CD14-positive monocyte (primary cell): ENCODE measurements around the gene CIAO2A. TPM values are rescaled to one million over a fixed set of nuclear protein-coding genes. Genes with fewer than 3 reads are reported as not detected.

Experiments used
- DNase-seq, 3 donors: peaks; one replicate each; pipeline ENCODE4 v3.0.0-alpha.2; 2011 to 2022
- H2AFZ ChIP-seq: 2 replicates; pipeline ENCODE4 v1.6.0; 2012; ENCODE audit warnings: mild to moderate bottlenecking, low read depth, low read length, inconsistent platforms; ENCODE audit not compliant: insufficient read depth, poor library complexity, severe bottlenecking
- H3K27ac ChIP-seq, 2 donors: 1 replicate in 1 of 2; 2 replicates in 1 of 2; pipeline ENCODE4 v1.5.1; 2012 to 2013; ENCODE audit warnings: low read length in 2 of 2, control low read depth in 1 of 2, inconsistent platforms in 1 of 2, low read depth in 1 of 2, mild to moderate bottlenecking in 1 of 2
- H3K27me3 ChIP-seq, 2 donors: one replicate each; pipeline versions ENCODE4 v1.6.0 to v1.6.1; 2011 to 2013; ENCODE audit warnings: low read length in 2 of 2; ENCODE audit not compliant: control insufficient read depth in 2 of 2, insufficient read depth in 2 of 2
- H3K36me3 ChIP-seq, 2 donors: replicated peaks in 1 of 2; 1 replicate in 1 of 2; 2 replicates in 1 of 2; pipeline versions ENCODE4 v1.5.1 to v1.6.1; 2012 to 2013; ENCODE audit warnings: low read length in 2 of 2, control low read depth in 1 of 2, inconsistent platforms in 1 of 2, mild to moderate bottlenecking in 1 of 2; ENCODE audit not compliant: insufficient read depth in 2 of 2, control insufficient read depth in 1 of 2
- H3K4me1 ChIP-seq, 2 donors: 1 replicate in 1 of 2; 2 replicates in 1 of 2; pipeline versions ENCODE4 v1.5.1 to v1.6.1; 2012 to 2013; ENCODE audit warnings: low read length in 2 of 2, control low read depth in 1 of 2, inconsistent platforms in 1 of 2, mild to moderate bottlenecking in 1 of 2, moderate library complexity in 1 of 2; ENCODE audit not compliant: insufficient read depth in 2 of 2, control insufficient read depth in 1 of 2
- H3K4me2 ChIP-seq: replicated peaks from 2 replicates; pipeline ENCODE3; 2012; ENCODE audit warnings: low read length, moderate library complexity, mild to moderate bottlenecking; ENCODE audit not compliant: poor library complexity, severe bottlenecking; ENCODE audit errors: extremely low read depth
- H3K4me3 ChIP-seq, 3 experiments: fragments of 200-600 bp in 1 of 3; sonication (generic) in 1 of 3; replicated peaks in 1 of 3; 1 replicate in 2 of 3; 2 replicates in 1 of 3; pipeline ENCODE4 v1.5.1; 2011 to 2013; ENCODE audit warnings: low read length in 3 of 3, mild to moderate bottlenecking in 3 of 3, control low read depth in 2 of 3, low read depth in 2 of 3, inconsistent platforms in 1 of 3, moderate library complexity in 1 of 3
- H3K79me2 ChIP-seq: 2 replicates; pipeline ENCODE4 v1.6.0; 2012; ENCODE audit warnings: mild to moderate bottlenecking, control low read depth, inconsistent platforms, low read length, moderate library complexity; ENCODE audit not compliant: insufficient read depth
- H3K9ac ChIP-seq: 2 replicates; pipeline ENCODE4 v1.6.0; 2017; ENCODE audit warnings: low read length, mild to moderate bottlenecking; ENCODE audit not compliant: insufficient read depth, poor library complexity, severe bottlenecking
- H3K9me3 ChIP-seq, 2 donors: replicated peaks in 1 of 2; 1 replicate in 1 of 2; 2 replicates in 1 of 2; pipeline versions ENCODE4 v1.5.1 to v1.6.1; 2012 to 2013; ENCODE audit warnings: low read length in 2 of 2, control low read depth in 1 of 2; ENCODE audit not compliant: control insufficient read depth in 1 of 2, insufficient read depth in 1 of 2
- H4K20me1 ChIP-seq: 2 replicates; pipeline ENCODE4 v1.6.0; 2012; ENCODE audit warnings: mild to moderate bottlenecking, low read length, control low read depth, moderate library complexity; ENCODE audit not compliant: insufficient read depth
- H3K27ac Mint-ChIP-seq, 7 donors: one replicate each; pipeline ENCODE4 v1.8.0; 2020; ENCODE audit warnings: mild to moderate bottlenecking in 7 of 7, mixed read lengths in 7 of 7, moderate library complexity in 6 of 7, inconsistent platforms in 2 of 7
- H3K27me3 Mint-ChIP-seq, 3 donors: one replicate each; pipeline ENCODE4 v1.8.0; 2021 to 2022; ENCODE audit warnings: low read depth in 3 of 3, mild to moderate bottlenecking in 3 of 3, mixed read lengths in 3 of 3, moderate library complexity in 3 of 3, inconsistent platforms in 1 of 3
- H3K36me3 Mint-ChIP-seq, 2 donors: one replicate each; pipeline ENCODE4 v1.8.0; 2020; ENCODE audit warnings: mixed read lengths in 2 of 2, inconsistent platforms in 1 of 2, mild to moderate bottlenecking in 1 of 2
- H3K4me1 Mint-ChIP-seq: one replicate; pipeline ENCODE4 v1.8.0; 2020; ENCODE audit warnings: mild to moderate bottlenecking, mixed read lengths
- H3K4me3 Mint-ChIP-seq, 2 donors: one replicate each; pipeline ENCODE4 v1.8.0; 2020; ENCODE audit warnings: mild to moderate bottlenecking in 2 of 2, mixed read lengths in 2 of 2, moderate library complexity in 1 of 2
- H3K9me3 Mint-ChIP-seq, 7 donors: one replicate each; pipeline ENCODE4 v1.8.0; 2020 to 2022; ENCODE audit warnings: mixed read lengths in 7 of 7, mild to moderate bottlenecking in 6 of 7, moderate library complexity in 6 of 7, inconsistent platforms in 2 of 7
- CTCF ChIP-seq: fragments of 200-600 bp; IDR thresholded peaks from one replicate; pipeline ENCODE4 v1.8.0; 2022; ENCODE audit warnings: antibody characterized with exemption, mild to moderate bottlenecking
- WGBS: methylation state at CpG from one replicate; pipeline ENCODE4 v1.1.5; 2013; ENCODE audit warnings: missing lambda C conversion rate; ENCODE audit not compliant: insufficient coverage; 5-methylcytosine and 5-hydroxymethylcytosine counted together
- intact Hi-C, 2 donors: fragments of 100-400 bp; cut with micrococcal nuclease; formaldehyde crosslinking; loops; one replicate each; pipeline versions ENCODE4 v1.15.0 to v1.15.1; 2023
- polyA plus RNA-seq, 3 donors: library from polyadenylated mRNA; depleted of rRNA in 1 of 3; unstranded in 2 of 3; stranded (reverse) in 1 of 3; fragments of 300-500 nt in 2 of 3; fragments of >200 nt in 1 of 3; fragmentation: Illumina TruSeq in 2 of 3; gene quantifications; 1 replicate in 2 of 3; 2 replicates in 1 of 3; pipeline ENCODE4 v1.2.3, GENCODE V29; 2012 to 2021

The CIAO2A gene
- polyA plus RNA-seq, 3 donors = 98.2 to 265 (median 261) TPM

GRCh38 chr15:64051093-64051402 is 42.6 kb downstream of the CIAO2A start:
- H3K4me1 ChIP-seq = peaks cover 47 to 48% of the 10 kb centered on the region in 2 donors
- peaks cover 0 to 8% of the 10 kb centered on the region in 2 donors for H3K27me3 ChIP-seq
- H3K27me3 Mint-ChIP-seq = peaks cover 16 to 24% (median 21%) of the 10 kb centered on the region in 3 donors
- no CpG with 5 or more reads among the region's 2 CpGs for WGBS
- H3K27ac Mint-ChIP-seq = peak overlapping the region in 1 of 7 donors; percentile 10
- H3K4me1 Mint-ChIP-seq = peaks cover 58% of the 10 kb centered on the region
- no peak overlapping the region for H3K4me3 ChIP-seq
- no peak overlapping the region for H3K9ac ChIP-seq
- no peaks in the 10 kb centered on the region for H3K79me2 ChIP-seq
- H3K4me2 ChIP-seq = no peak overlapping the region
- H3K36me3 ChIP-seq = no peaks in the 10 kb centered on the region
- no peaks in the 10 kb centered on the region for H3K9me3 ChIP-seq
- intact Hi-C loops = no loop called here
- no peaks in the 10 kb centered on the region for H3K9me3 Mint-ChIP-seq
- no peak overlapping the region for H3K27ac ChIP-seq
- H3K36me3 Mint-ChIP-seq = peaks cover 0 to 8% of the 10 kb centered on the region in 2 donors
- no peak for TF ChIP-seq CTCF
- no peaks in the 10 kb centered on the region for H4K20me1 ChIP-seq
- no peak for DNase-seq
- peak overlapping the region in 1 of 2 donors; percentile 2 for H3K4me3 Mint-ChIP-seq
- no peak overlapping the region for H2AFZ ChIP-seq

GRCh38 chr15:64050281-64051092 is 43.2 kb downstream of the CIAO2A start:
- Mint-ChIP-seq H3K4me1 (peaks cover 62% of the 10 kb centered on the region), H3K27me3 (peaks cover 16 to 28% (median 23%) of the 10 kb centered on the region in 3 donors), H3K27ac (peak overlapping the region in 1 of 7 donors; percentile 5), H3K9me3 (no peaks in the 10 kb centered on the region), H3K36me3 (peaks cover 0 to 8% of the 10 kb centered on the region in 2 donors), H3K4me3 (peak overlapping the region in 1 of 2 donors; percentile 57)
- Histone ChIP-seq H2AFZ (no peak overlapping the region), H4K20me1 (peaks cover 3% of the 10 kb centered on the region), H3K36me3 (no peaks in the 10 kb centered on the region), H3K4me1 (peaks cover 52 to 54% of the 10 kb centered on the region in 2 donors), H3K79me2 (no peaks in the 10 kb centered on the region), H3K4me2 (no peak overlapping the region), H3K4me3 (peak overlapping the region in 1 of 3 experiments; percentile 34), H3K9me3 (no peaks in the 10 kb centered on the region), H3K9ac (no peak overlapping the region), H3K27ac (no peak overlapping the region), H3K27me3 (peaks cover 0 to 11% of the 10 kb centered on the region in 2 donors)
- intact Hi-C loops = no loop called here
- WGBS = 95% methylated on average over 3 of the region's 8 CpGs
- no peak for TF ChIP-seq CTCF
- no peak for DNase-seq
